ENCODE results near the gene LRRN2. TPM values are rescaled to one million over a fixed set of nuclear protein-coding genes. Genes with fewer than 3 reads are reported as not detected.
A peak's percentile ranks its signal among the peaks of the same experiment; 100 is the strongest.

Gene LRRN2
- polyA plus RNA-seq, 1 donor from 2014 or later: 3.3 TPM

DNA sequence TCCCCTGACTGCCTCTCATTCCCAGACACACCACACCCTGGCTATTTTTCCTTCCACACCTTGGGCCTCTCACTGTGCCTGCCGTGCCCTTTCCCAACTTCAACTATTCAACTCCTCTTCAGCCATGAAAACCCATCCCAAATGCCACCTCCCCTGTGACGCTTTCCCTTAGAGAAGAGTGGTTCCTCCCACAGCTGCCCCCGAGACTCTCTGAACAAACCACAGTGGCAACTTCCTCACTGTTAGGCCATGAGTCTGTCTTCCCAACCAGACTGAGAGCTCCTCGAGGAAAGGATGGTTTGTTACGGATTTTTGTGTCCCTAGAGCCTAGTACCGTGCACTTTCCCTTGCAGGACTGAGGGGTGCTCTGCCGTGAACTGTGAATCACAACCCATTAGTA is 59.2 kb downstream of the LRRN2 start:
- Histone ChIP-seq H3K9ac (ENCODE audit: low read length) (no peak overlapping the region), H3K36me3 (ENCODE audit: insufficient read depth, low read length) (no peaks in the 10 kb centered on the region), H3K9me3 (ENCODE audit: low read length) (no peaks in the 10 kb centered on the region), H3K79me2 (replicated peaks; ENCODE audit: insufficient read depth, low read length) (no peaks in the 10 kb centered on the region), H3F3A (ENCODE audit: insufficient read depth, low read length, poor library complexity, severe bottlenecking) (no peaks in the 10 kb centered on the region), H3K4me2 (ENCODE audit: low read length) (no peak overlapping the region), H3K27ac (ENCODE audit: low read length) (no peak overlapping the region), H3K4me3 (ENCODE audit: low read length) (no peak overlapping the region), H3K27me3 (ENCODE audit: insufficient read depth, low read depth, low read length) (no peaks in the 10 kb centered on the region), H3K9me2 (ENCODE audit: insufficient read depth, low read length) (no peaks in the 10 kb centered on the region), H2AFZ (ENCODE audit: low read depth, low read length) (no peak overlapping the region), H4K20me1 (ENCODE audit: insufficient read depth) (no peaks in the 10 kb centered on the region)
- no peak for TF ChIP-seq SMC3 (conservative IDR thresholded peaks at IDR 0.05; ENCODE audit: poor library complexity)
- no peak for TF ChIP-seq RAD21 (conservative IDR thresholded peaks at IDR 0.05)
- no peak for TF ChIP-seq CTCF (IDR thresholded peaks at IDR 0.05; ENCODE audit: poor library complexity, severe bottlenecking)

GRCh38 chr1:204624631-204625216 is 60.8 kb downstream of the LRRN2 start:
- no peaks in the 10 kb centered on the region for H3F3A ChIP-seq (ENCODE audit: insufficient read depth, low read length, poor library complexity, severe bottlenecking)
- no peak overlapping the region for H3K27ac ChIP-seq (ENCODE audit: low read length)
- H3K9me2 ChIP-seq (ENCODE audit: insufficient read depth, low read length): no peaks in the 10 kb centered on the region
- no peak overlapping the region for H3K4me2 ChIP-seq (ENCODE audit: low read length)
- H3K9me3 ChIP-seq (ENCODE audit: low read length): no peaks in the 10 kb centered on the region
- TF ChIP-seq MXI1 (conservative IDR thresholded peaks at IDR 0.05; ENCODE audit: poor library complexity, severe bottlenecking) (no peak), CTCF (IDR thresholded peaks at IDR 0.05; ENCODE audit: poor library complexity, severe bottlenecking) (no peak)
- H2AFZ ChIP-seq (ENCODE audit: low read depth, low read length): no peak overlapping the region
- no peak overlapping the region for H3K9ac ChIP-seq (ENCODE audit: low read length)
- no peaks in the 10 kb centered on the region for H3K36me3 ChIP-seq (ENCODE audit: insufficient read depth, low read length)
- no peaks in the 10 kb centered on the region for H3K79me2 ChIP-seq (replicated peaks; ENCODE audit: insufficient read depth, low read length)
- H4K20me1 ChIP-seq (ENCODE audit: insufficient read depth): no peaks in the 10 kb centered on the region
- no peak overlapping the region for H3K4me3 ChIP-seq (ENCODE audit: low read length)
- no peaks in the 10 kb centered on the region for H3K27me3 ChIP-seq (ENCODE audit: insufficient read depth, low read depth, low read length)

GRCh38 chr1:204623894-204624361 is 61.6 kb downstream of the LRRN2 start:
- Histone ChIP-seq H3K9me3 (ENCODE audit: low read length) (no peaks in the 10 kb centered on the region), H3K79me2 (replicated peaks; ENCODE audit: insufficient read depth, low read length) (no peaks in the 10 kb centered on the region), H3K36me3 (ENCODE audit: insufficient read depth, low read length) (no peaks in the 10 kb centered on the region), H3K4me2 (ENCODE audit: low read length) (no peak overlapping the region), H2AFZ (ENCODE audit: low read depth, low read length) (no peak overlapping the region), H4K20me1 (ENCODE audit: insufficient read depth) (no peaks in the 10 kb centered on the region), H3K27ac (ENCODE audit: low read length) (peak overlapping the region; percentile 17), H3F3A (ENCODE audit: insufficient read depth, low read length, poor library complexity, severe bottlenecking) (no peaks in the 10 kb centered on the region), H3K4me3 (ENCODE audit: low read length) (no peak overlapping the region), H3K27me3 (ENCODE audit: insufficient read depth, low read depth, low read length) (no peaks in the 10 kb centered on the region), H3K9me2 (ENCODE audit: insufficient read depth, low read length) (no peaks in the 10 kb centered on the region), H3K9ac (ENCODE audit: low read length) (peak overlapping the region; percentile 5)
- TF ChIP-seq RAD21 (conservative IDR thresholded peaks at IDR 0.05): no peak
